Endothelial cell of umbilical vein (primary cell): Measurements from ENCODE around the gene SLC6A18. TPM values are rescaled to one million over a fixed set of nuclear protein-coding genes. Genes with fewer than 3 reads are reported as not detected.

ENCODE experiments used
- BruUV-seq: library from RNA; stranded (reverse); fragments of 400-500 nt; replicated peaks from 2 replicates; lab custom pipeline; 2021; lab: Mats Ljungman, UMichigan
- CTCF ChIA-PET: fragments of 300-600, 350-600 bp; sonication (Branson Sonifier 250); formaldehyde crosslinking; loops from one replicate; lab custom pipeline; 2021; ENCODE audit warnings: antibody characterized with exemption, inconsistent platforms; lab: Charles Lee
- POLR2A ChIA-PET: fragments of 300-600, 350-600 bp; sonication (Branson Sonifier 250); formaldehyde crosslinking; loops from one replicate; lab custom pipeline; 2021; ENCODE audit warnings: antibody characterized with exemption, inconsistent platforms; lab: Charles Lee
- DNase-seq: peaks from one replicate; pipeline ENCODE4 v3.0.0-alpha.2; 2011; ENCODE audit warnings: low read depth, low spot score
- FAIRE-seq: peaks from 2 replicates; lab custom pipeline; 2011; peaks lifted over from hg19 to GRCh38; lab: Jason Lieb, UNC
- H2AFZ ChIP-seq: 2 replicates; pipeline ENCODE4 v1.6.0; 2012; ENCODE audit warnings: low read depth, low read length, control low read depth, inconsistent platforms
- H3K27ac ChIP-seq: 2 replicates; pipeline ENCODE4 v1.5.1; 2011; ENCODE audit warnings: low read depth, mild to moderate bottlenecking, control low read depth, low read length, moderate library complexity; ENCODE audit not compliant: insufficient read depth
- H3K27me3 ChIP-seq, 2 experiments: 2 replicates each; pipeline versions ENCODE4 v1.6.0 to v1.6.1; 2011; ENCODE audit warnings: low read length in 2 of 2, mixed read lengths in 1 of 2; ENCODE audit not compliant: control insufficient read depth in 2 of 2, insufficient read depth in 2 of 2
- H3K36me3 ChIP-seq, 2 experiments: 2 replicates in 1 of 2; 3 replicates in 1 of 2; pipeline ENCODE4 v1.5.1; 2011; ENCODE audit warnings: low read length in 2 of 2, mild to moderate bottlenecking in 1 of 2, moderate library complexity in 1 of 2; ENCODE audit not compliant: control insufficient read depth in 2 of 2, insufficient read depth in 2 of 2; ENCODE audit errors: extremely low read depth in 1 of 2
- H3K4me1 ChIP-seq: 3 replicates; pipeline ENCODE4 v1.5.1; 2011; ENCODE audit warnings: mild to moderate bottlenecking, low read length; ENCODE audit not compliant: control insufficient read depth, insufficient read depth; ENCODE audit errors: extremely low read depth
- H3K4me2 ChIP-seq: 2 replicates; pipeline ENCODE4 v1.6.1; 2011; ENCODE audit warnings: low read length, control low read depth, mixed read lengths; ENCODE audit not compliant: insufficient read depth
- H3K4me3 ChIP-seq, 3 experiments: fragments of 200-600 bp in 1 of 3; sonication (generic), shearing (Covaris generic) in 1 of 3; replicated peaks in 1 of 3; 2 replicates each; pipeline ENCODE4 v1.5.1; 2011 to 2016; ENCODE audit warnings: control low read depth in 3 of 3, low read length in 3 of 3, mild to moderate bottlenecking in 2 of 3, inconsistent platforms in 1 of 3, low read depth in 1 of 3, moderate library complexity in 1 of 3; ENCODE audit not compliant: insufficient read depth in 1 of 3
- H3K79me2 ChIP-seq: 2 replicates; pipeline ENCODE4 v1.6.0; 2012; ENCODE audit warnings: low read length, inconsistent platforms; ENCODE audit not compliant: control insufficient read depth, insufficient read depth
- H3K9ac ChIP-seq: replicated peaks from 2 replicates; pipeline ENCODE3; 2011; ENCODE audit warnings: low read length, control low read depth; ENCODE audit not compliant: insufficient read depth; ENCODE audit errors: extremely low read depth
- H3K9me1 ChIP-seq: replicated peaks from 3 replicates; pipeline ENCODE4 v1.6.0; 2011; ENCODE audit warnings: mild to moderate bottlenecking, low read length; ENCODE audit not compliant: control insufficient read depth, insufficient read depth; ENCODE audit errors: extremely low read depth
- H3K9me3 ChIP-seq: replicated peaks from 2 replicates; pipeline ENCODE4 v1.5.1; 2012; ENCODE audit warnings: low read length, inconsistent platforms; ENCODE audit not compliant: control insufficient read depth, insufficient read depth
- H4K20me1 ChIP-seq: replicated peaks from 2 replicates; pipeline ENCODE3; 2011; ENCODE audit warnings: mild to moderate bottlenecking, low read length; ENCODE audit not compliant: control insufficient read depth, insufficient read depth; ENCODE audit errors: extremely low read depth
- CTCF ChIP-seq, 2 donors: IDR thresholded peaks; 1 replicate in 1 of 2; 2 replicates in 1 of 2; pipeline ENCODE4 v1.5.1; 2011; ENCODE audit warnings: low read length in 2 of 2, mild to moderate bottlenecking in 2 of 2, moderate library complexity in 2 of 2, control low read depth in 1 of 2, inconsistent platforms in 1 of 2, low read depth in 1 of 2; ENCODE audit not compliant: insufficient read depth in 1 of 2; ENCODE audit errors: extremely low read depth in 1 of 2
- EZH2 ChIP-seq: IDR thresholded peaks from 2 replicates; pipeline ENCODE4 v1.6.1; 2012; ENCODE audit warnings: borderline replicate concordance, low read depth, mild to moderate bottlenecking, moderate library complexity, low read length, inconsistent platforms; ENCODE audit not compliant: severe bottlenecking
- FOS ChIP-seq: IDR thresholded peaks from 2 replicates; pipeline ENCODE4 v1.6.1; 2011; ENCODE audit warnings: mild to moderate bottlenecking, low read length, moderate library complexity, borderline replicate concordance; ENCODE audit not compliant: insufficient read depth
- GATA2 ChIP-seq: IDR thresholded peaks from 2 replicates; pipeline ENCODE4 v1.7.0; 2011; ENCODE audit warnings: low read depth, mild to moderate bottlenecking, moderate library complexity, mixed read lengths, low read length; ENCODE audit not compliant: insufficient read length, insufficient read depth
- JUN ChIP-seq: IDR thresholded peaks from 2 replicates; pipeline ENCODE4 v1.6.1; 2011; ENCODE audit warnings: borderline replicate concordance, low read depth; ENCODE audit not compliant: insufficient read length, insufficient read depth
- MYC ChIP-seq: IDR thresholded peaks from one replicate; pipeline ENCODE4 v1.6.1; 2011; ENCODE audit warnings: mild to moderate bottlenecking, low read depth, low read length
- POLR2A ChIP-seq: IDR thresholded peaks from 2 replicates; pipeline ENCODE4 v1.6.1; 2012; ENCODE audit warnings: low read depth, mild to moderate bottlenecking, control low read depth, low read length
- POLR2AphosphoS5 ChIP-seq: IDR thresholded peaks from 2 replicates; pipeline ENCODE4 v1.6.1; 2012; ENCODE audit warnings: low read depth, mild to moderate bottlenecking, control low read depth, low read length, moderate library complexity; ENCODE audit not compliant: insufficient read depth
- dilution Hi-C: fragments of 300-500 bp; cut with MboI; formaldehyde crosslinking; loops from one replicate; pipeline ENCODE4 v1.15.0; 2019; ENCODE audit warnings: low sequenced_read_pairs; ENCODE audit not compliant: extremely low pct_ligation_motif_present
- intact Hi-C: fragments of 100-400 bp; cut with micrococcal nuclease; formaldehyde crosslinking; loops from one replicate; pipeline ENCODE4 v1.10.0; 2022
- polyA plus RNA-seq, 4 experiments: library from polyadenylated mRNA; depleted of rRNA in 3 of 4; stranded (reverse) in 3 of 4; unstranded in 1 of 4; fragments of >200 nt; gene quantifications; 2 replicates each; pipeline versions ENCODE4 v1.2.1 to v1.2.3, GENCODE V29; 2011 to 2012; ENCODE audit warnings: missing spikeins in 1 of 4
- total RNA-seq: library from RNA; stranded (reverse); gene quantifications from 2 replicates; pipeline ENCODE4 v1.2.3, GENCODE V29; 2021
- TF ChIP-seq, protein P1 (sequence below): IDR thresholded peaks from 2 replicates; pipeline ENCODE4 v1.6.1; 2011; ENCODE audit not compliant: insufficient read depth, insufficient read length

The SLC6A18 gene
- total and polyA plus RNA-seq, 2 donors (not counting 3 experiments of a cell fraction or from before 2014, with no cell fraction given), result not detected

- H3K79me2 ChIP-seq, result no peaks in the 10 kb centered on the region
- ChIA-PET CTCF (interaction anchor here (0.6 to 3.9 kb wide), 2 partner anchors 9 to 411 kb away, joined by 4 to 19 read pairs; no protein-coding TSS in a partner anchor), POLR2A (no interaction called here)
- FAIRE-seq (no peak), DNase-seq (no peak)
- H4K20me1 ChIP-seq, result no peaks in the 10 kb centered on the region
- no peaks in the 10 kb centered on the region for H3K9me1 ChIP-seq
- H3K27ac ChIP-seq, result no peak overlapping the region
- no peak overlapping the region for H3K4me2 ChIP-seq
- H3K9ac ChIP-seq, result no peak overlapping the region
- H3K36me3 ChIP-seq, result no peaks in the 10 kb centered on the region
- no peak overlapping the region for H3K4me3 ChIP-seq
- no peak for TF ChIP-seq POLR2A
- TF ChIP-seq, protein P1, sequence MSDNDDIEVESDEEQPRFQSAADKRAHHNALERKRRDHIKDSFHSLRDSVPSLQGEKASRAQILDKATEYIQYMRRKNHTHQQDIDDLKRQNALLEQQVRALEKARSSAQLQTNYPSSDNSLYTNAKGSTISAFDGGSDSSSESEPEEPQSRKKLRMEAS, result no peak
- no peak for TF ChIP-seq FOS
- TF ChIP-seq POLR2AphosphoS5, result no peak
- TF ChIP-seq CTCF (IDR thresholded peaks at IDR 0.05; ENCODE audit: extremely low read depth in 1 of 2, insufficient read depth in 1 of 2, low read depth in 1 of 2, low read length in 2 of 2), result no peak
- TF ChIP-seq JUN, result no peak
- TF ChIP-seq GATA2, result no peak
- no peak for TF ChIP-seq EZH2
- no peak for TF ChIP-seq MYC
- no TSS peak for BruUV-seq
- dilution Hi-C loops, result no loop called here
- no peaks in the 10 kb centered on the region for H3K4me1 ChIP-seq
- no peak overlapping the region for H2AFZ ChIP-seq
- no peaks in the 10 kb centered on the region for H3K9me3 ChIP-seq
- intact Hi-C loops, result no loop called here
- no peaks in the 10 kb centered on the region for H3K27me3 ChIP-seq
These were observed 41.6 kb upstream of the SLC6A18 start for GRCh38 chr5:1183424-1184162.
